ENCODE measurements around the gene PHC1.

- no peak for TF ChIP-seq CTCF (IDR thresholded peaks at IDR 0.05)
- no peak for TF ChIP-seq POLR2A (IDR thresholded peaks at IDR 0.05)
Measured at GRCh38 chr12:8913702-8914032, 642 bp upstream of the PHC1 start.

Data from testis (tissue), 2 donors.